Astrocyte of the cerebellum (primary cell): ENCODE measurements around the gene CUBN.

Experiments used
- DNase-seq: peaks from one replicate; pipeline ENCODE4 v3.0.0-alpha.2; 2011; ENCODE audit warnings: low read depth
- H3K4me3 ChIP-seq: 2 replicates; pipeline ENCODE4 v1.5.1; 2011; ENCODE audit warnings: mild to moderate bottlenecking, low read depth, low read length, moderate library complexity
- in situ Hi-C: cut with HindIII; loops from 2 replicates; pipeline ENCODE4 v1.10.0; 2017; ENCODE audit warnings: low sequenced_read_pairs
- TF ChIP-seq, protein P1 (sequence below): IDR thresholded peaks from 2 replicates; pipeline ENCODE4 v1.5.1; 2012; ENCODE audit warnings: low read length, low read depth, moderate library complexity, mild to moderate bottlenecking; ENCODE audit errors: missing control alignments

CUBN gene

GRCh38 chr10:17154116-17154515 is 24.5 kb upstream of the CUBN start:
- in situ Hi-C loops, result no loop called here
- TF ChIP-seq, protein P1, sequence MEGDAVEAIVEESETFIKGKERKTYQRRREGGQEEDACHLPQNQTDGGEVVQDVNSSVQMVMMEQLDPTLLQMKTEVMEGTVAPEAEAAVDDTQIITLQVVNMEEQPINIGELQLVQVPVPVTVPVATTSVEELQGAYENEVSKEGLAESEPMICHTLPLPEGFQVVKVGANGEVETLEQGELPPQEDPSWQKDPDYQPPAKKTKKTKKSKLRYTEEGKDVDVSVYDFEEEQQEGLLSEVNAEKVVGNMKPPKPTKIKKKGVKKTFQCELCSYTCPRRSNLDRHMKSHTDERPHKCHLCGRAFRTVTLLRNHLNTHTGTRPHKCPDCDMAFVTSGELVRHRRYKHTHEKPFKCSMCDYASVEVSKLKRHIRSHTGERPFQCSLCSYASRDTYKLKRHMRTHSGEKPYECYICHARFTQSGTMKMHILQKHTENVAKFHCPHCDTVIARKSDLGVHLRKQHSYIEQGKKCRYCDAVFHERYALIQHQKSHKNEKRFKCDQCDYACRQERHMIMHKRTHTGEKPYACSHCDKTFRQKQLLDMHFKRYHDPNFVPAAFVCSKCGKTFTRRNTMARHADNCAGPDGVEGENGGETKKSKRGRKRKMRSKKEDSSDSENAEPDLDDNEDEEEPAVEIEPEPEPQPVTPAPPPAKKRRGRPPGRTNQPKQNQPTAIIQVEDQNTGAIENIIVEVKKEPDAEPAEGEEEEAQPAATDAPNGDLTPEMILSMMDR, result no peak
- no peak overlapping the region for H3K4me3 ChIP-seq
- DNase-seq, result no peak

- TF ChIP-seq, protein P1, result no peak
- no peak for DNase-seq
- H3K4me3 ChIP-seq, result no peak overlapping the region
- in situ Hi-C loops, result no loop called here
Measured at GRCh38 chr10:17153321-17153720, 23.7 kb upstream of the CUBN start.

- TF ChIP-seq, protein P1, result no peak
- in situ Hi-C loops, result no loop called here
- no peak for DNase-seq
- no peak overlapping the region for H3K4me3 ChIP-seq
Measured at GRCh38 chr10:17151716-17152115, 22.1 kb upstream of the CUBN start.

DNA sequence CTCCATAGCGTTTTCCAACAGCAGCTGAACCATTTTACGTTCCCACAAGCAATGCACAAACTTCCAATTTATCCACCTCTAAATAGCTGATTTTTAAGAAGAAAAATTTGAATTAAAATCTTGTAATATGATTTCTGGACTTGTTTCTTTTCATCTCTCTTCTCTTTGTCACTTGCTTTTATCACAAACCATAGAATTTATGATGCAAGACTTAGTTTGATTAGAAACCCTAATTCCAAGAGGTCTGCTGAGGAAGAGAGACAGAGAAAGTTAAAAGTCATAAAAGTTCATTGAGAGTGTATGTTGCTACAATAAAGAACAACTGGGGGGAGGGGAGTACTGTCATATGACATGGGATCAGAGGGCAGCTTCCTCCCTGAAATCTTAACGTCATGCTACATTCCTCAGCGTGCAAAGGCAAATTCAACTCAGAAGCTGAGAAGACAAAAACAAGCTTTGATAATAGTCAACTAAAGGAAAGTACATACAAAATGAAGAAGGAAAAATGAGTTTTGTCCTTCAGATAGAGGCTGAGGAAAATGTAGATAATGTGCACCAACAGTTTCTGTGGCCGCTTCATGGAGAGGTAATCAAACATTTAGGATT is 18.4 kb upstream of the CUBN start:
- in situ Hi-C loops, result loop anchor here (25.0 kb wide), 1 partner anchor 136 kb away; no protein-coding TSS in a partner anchor
- DNase-seq, result no peak
- TF ChIP-seq, protein P1, result no peak
- no peak overlapping the region for H3K4me3 ChIP-seq

DNA sequence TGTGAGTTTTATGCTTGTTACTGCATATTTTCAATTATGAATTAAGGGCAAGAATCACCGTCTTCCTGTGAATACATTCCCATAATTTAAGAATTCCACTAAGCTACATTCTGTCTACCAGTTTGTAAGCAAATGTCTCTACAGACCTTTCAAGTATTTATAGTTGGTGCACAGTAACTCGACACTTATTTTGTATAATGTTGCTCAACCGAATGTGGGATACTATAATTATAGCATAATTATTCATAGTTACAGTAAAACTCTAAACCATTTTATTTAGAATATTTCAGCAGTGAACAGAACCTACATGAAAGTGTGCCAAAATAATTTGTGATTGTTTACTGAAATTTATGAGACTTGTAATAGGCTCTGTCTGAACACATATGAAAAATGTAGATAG is 17.3 kb upstream of the CUBN start:
- TF ChIP-seq, protein P1, result no peak
- H3K4me3 ChIP-seq, result no peak overlapping the region
- in situ Hi-C loops, result loop anchor here (25.0 kb wide), 1 partner anchor 135 kb away; no protein-coding TSS in a partner anchor
- no peak for DNase-seq

- H3K4me3 ChIP-seq, result no peak overlapping the region
- TF ChIP-seq, protein P1, result no peak
- in situ Hi-C loops, result loop anchor here (25.0 kb wide), 1 partner anchor 133 kb away; no protein-coding TSS in a partner anchor
- no peak for DNase-seq
Measured at GRCh38 chr10:17145239-17145638, 15.6 kb upstream of the CUBN start.

- in situ Hi-C loops, result loop anchor here (25.0 kb wide), 1 partner anchor 132 kb away; no protein-coding TSS in a partner anchor
- H3K4me3 ChIP-seq, result no peak overlapping the region
- TF ChIP-seq, protein P1, result no peak
- no peak for DNase-seq
Measured at GRCh38 chr10:17144757-17145156, 15.1 kb upstream of the CUBN start.
